Measurements from ENCODE around the gene STK38L. TPM values are rescaled to one million over a fixed set of nuclear protein-coding genes. Genes with fewer than 3 reads are reported as not detected.
A peak's percentile ranks its signal among the peaks of the same experiment; 100 is the strongest.
"Not testable (repeated sequence)": the region's sequence is repeated elsewhere in the genome, so short reads cannot be mapped to it uniquely, and the experiment has no call there.

Gene STK38L
- polyA plus RNA-seq, 2 of the 4 experiments (the other 2 are of a cell fraction): 17.3 to 32.2 TPM

DNA sequence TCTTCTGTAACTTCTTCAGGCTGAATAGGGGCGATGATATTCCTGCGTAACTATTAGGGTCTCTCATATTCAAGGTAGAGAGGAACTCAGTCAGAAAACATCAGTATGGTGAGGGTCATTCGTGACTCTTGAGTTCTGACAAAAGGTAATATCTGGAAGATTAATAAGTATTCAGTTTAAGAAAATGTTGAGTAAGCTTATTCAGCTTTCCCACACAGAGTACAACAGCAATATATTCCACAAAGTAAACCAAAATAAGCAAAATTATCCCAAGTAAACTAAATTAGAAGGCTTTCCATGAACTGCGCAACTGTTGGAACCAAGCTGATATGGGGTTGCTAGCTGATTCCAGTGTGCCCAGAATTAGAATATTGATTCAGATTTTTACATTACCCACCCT lies 12.7 kb upstream of the STK38L start:
- CTCF ChIA-PET; H3K27ac ChIP-seq; H3K4me2 ChIP-seq; POLR2A ChIA-PET; FAIRE-seq; ATAC-seq; H3K9me3 ChIP-seq; DNase-seq (ENCODE audit: low read depth in 1 of 2, low spot score in 1 of 2); H3K4me1 ChIP-seq; H3K4me3 ChIP-seq: not testable (repeated sequence)
- peak; percentile 64 for TF ChIP-seq MAFK (IDR thresholded peaks at IDR 0.05; ENCODE audit: partially characterized antibody)
- WGBS (ENCODE audit: missing lambda C conversion rate): 43% methylated on average over 4 of the region's 4 CpGs

DNA sequence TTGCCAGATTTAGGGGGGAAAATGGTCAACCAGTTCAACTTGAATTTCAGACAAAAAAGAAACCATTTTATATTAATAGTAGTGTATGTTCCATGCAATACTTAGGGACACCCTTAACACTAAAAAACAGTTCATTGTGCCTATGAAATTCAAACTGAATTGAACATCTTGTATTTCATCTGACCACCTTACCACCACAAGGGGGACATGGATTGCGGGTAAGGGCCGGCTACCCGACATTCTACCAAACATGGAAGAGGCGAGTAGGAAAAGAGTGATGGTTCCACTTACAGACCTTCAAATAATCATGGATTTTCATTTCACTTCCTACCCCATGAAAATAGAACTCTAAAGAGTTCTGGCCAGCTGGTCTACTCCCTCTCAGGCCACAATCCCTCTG lies 10.3 kb upstream of the STK38L start:
- TF ChIP-seq POLR2AphosphoS2 (conservative IDR thresholded peaks at IDR 0.05; ENCODE audit: low read length) (no peak), ZC3H11A (IDR thresholded peaks at IDR 0.05) (no peak), RCOR1 (IDR thresholded peaks at IDR 0.05; ENCODE audit: low read depth, low read length) (no peak), NPAS2 (CRISPR knock-in tag; IDR thresholded peaks at IDR 0.05; ENCODE audit: borderline replicate concordance) (no peak), GATA3 (IDR thresholded peaks at IDR 0.05; ENCODE audit: borderline replicate concordance) (no peak), KDM5A (IDR thresholded peaks at IDR 0.05) (no peak), FOSL2 (IDR thresholded peaks at IDR 0.05) (no peak), FOSL2 (CRISPR knock-in tag; IDR thresholded peaks at IDR 0.05) (no peak)
- TF ChIP-seq, protein P1, sequence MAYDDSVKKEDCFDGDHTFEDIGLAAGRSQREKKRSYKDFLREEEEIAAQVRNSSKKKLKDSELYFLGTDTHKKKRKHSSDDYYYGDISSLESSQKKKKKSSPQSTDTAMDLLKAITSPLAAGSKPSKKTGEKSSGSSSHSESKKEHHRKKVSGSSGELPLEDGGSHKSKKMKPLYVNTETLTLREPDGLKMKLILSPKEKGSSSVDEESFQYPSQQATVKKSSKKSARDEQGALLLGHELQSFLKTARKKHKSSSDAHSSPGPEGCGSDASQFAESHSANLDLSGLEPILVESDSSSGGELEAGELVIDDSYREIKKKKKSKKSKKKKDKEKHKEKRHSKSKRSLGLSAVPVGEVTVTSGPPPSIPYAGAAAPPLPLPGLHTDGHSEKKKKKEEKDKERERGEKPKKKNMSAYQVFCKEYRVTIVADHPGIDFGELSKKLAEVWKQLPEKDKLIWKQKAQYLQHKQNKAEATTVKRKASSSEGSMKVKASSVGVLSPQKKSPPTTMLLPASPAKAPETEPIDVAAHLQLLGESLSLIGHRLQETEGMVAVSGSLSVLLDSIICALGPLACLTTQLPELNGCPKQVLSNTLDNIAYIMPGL (CRISPR knock-in tag; IDR thresholded peaks at IDR 0.05; ENCODE audit: borderline replicate concordance): no peak
- Histone ChIP-seq H3K27ac (no peak overlapping the region), H3K4me3 (no peak overlapping the region), H3K4me1 (no peaks in the 10 kb centered on the region), H3K4me2 (no peak overlapping the region), H3K9me3 (no peaks in the 10 kb centered on the region)
- DNase-seq (ENCODE audit: low read depth in 1 of 2, low spot score in 1 of 2): no peak
- FAIRE-seq: no peak
- ChIA-PET CTCF (no interaction called here), POLR2A (interaction anchor here (0.9 kb wide), 1 partner anchor 10 kb away, joined by 4 read pairs; the partner anchor contains the start of gene STK38L)
- 89% methylated on average over 4 of the region's 4 CpGs for WGBS (ENCODE audit: missing lambda C conversion rate)
- no peak for ATAC-seq

DNA sequence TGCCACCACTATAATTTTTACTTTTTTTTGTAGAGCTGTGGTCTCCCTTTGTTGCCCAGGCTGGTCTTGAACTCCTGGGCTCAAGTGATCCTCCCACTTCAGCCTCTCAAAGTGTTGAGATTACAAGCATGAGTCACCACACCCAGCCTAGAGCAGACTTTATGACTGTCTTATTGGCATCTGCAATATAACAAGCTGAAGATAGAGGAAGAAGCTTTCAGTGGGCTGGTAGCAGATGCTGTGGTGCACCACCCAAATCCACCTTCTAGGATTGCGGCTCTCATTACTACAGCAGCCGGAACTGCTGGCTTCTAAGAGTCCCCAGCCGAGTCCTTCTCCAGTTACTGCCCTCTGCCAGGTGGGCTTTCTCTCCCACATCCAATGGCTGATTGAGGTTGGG lies 7.6 kb upstream of the STK38L start:
- Histone ChIP-seq H3K9me3 (no peaks in the 10 kb centered on the region), H3K4me1 (no peaks in the 10 kb centered on the region), H3K4me3 (no peak overlapping the region), H3K4me2 (no peak overlapping the region), H3K27ac (no peak overlapping the region)
- 56% methylated on average over 3 of the region's 3 CpGs for WGBS (ENCODE audit: missing lambda C conversion rate)
- FAIRE-seq (no peak), ATAC-seq (peak in 1 of 2 experiments; percentile 45; a peak in 2 of 6 replicates), DNase-seq (ENCODE audit: low read depth in 1 of 2, low spot score in 1 of 2) (no peak)
- TF ChIP-seq FOSL2 (IDR thresholded peaks at IDR 0.05) (no peak), FOSL2 (CRISPR knock-in tag; IDR thresholded peaks at IDR 0.05) (peak; percentile 41; the same call in 1 of the 2 replicates), EHF (CRISPR knock-in tag; IDR thresholded peaks at IDR 0.05) (no peak)
- ChIA-PET CTCF (interaction anchor here (0.7 kb wide), 1 partner anchor 94 kb away, joined by 3 read pairs; no protein-coding TSS in a partner anchor), POLR2A (no interaction called here)

DNA sequence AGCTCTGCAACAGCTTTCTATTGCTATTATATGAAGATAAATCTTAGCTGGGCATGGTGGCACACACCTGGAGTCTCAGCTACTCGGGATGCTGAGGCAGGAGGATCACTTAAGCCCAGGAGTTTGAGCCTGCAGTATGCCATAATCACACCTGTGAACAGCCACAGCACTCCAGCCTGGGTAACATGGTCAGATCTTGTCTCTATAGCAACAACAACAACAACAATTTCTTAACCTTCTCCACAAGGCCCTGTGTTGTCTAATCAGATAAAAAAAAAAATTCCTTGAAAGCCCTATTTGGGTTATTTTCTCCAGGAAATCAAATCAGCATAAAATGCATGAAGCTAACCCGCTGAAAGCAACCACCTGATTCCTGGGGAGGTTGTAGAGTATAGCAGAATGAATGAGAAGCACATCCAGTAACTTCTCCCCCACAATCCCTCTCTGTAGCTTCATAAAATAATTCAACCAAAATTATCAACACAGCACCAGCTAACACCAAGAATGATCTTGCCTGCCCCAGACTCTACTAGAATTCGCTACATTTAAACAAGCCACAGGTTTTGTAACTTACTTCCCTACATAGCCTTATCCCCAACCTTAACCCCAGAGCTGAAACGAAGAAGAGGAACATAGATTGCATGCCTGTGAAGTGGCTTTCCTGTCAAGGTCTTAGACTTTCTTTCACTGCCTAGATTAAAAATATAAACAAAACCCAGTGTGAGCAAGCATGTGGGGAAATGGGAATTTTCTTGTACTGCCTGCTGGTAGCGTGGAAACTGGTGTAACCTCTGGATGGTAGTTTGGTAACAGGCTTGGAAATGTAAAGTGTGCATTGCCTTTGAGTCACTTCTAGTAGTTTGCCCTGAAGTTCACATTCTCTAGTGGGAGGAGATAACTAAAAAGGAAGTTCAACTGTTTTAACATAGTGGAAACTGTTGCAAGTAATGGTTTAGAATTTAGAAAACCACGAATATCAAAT lies 6.0 kb upstream of the STK38L start:
- POLR2A ChIA-PET: no interaction called here
- Histone ChIP-seq H3K9me3 (no peaks in the 10 kb centered on the region), H3K4me2 (no peak overlapping the region), H3K4me3 (no peak overlapping the region), H3K4me1 (no peaks in the 10 kb centered on the region), H3K27ac (no peak overlapping the region)
- no peak for DNase-seq (ENCODE audit: low read depth in 1 of 2, low spot score in 1 of 2)
- WGBS (ENCODE audit: missing lambda C conversion rate): 60% methylated on average over 6 of the region's 6 CpGs
- CTCF ChIA-PET: interaction anchor here (0.8 kb wide), 1 partner anchor 223 kb away, joined by 3 read pairs; no protein-coding TSS in a partner anchor
- TF ChIP-seq BHLHE40 (IDR thresholded peaks at IDR 0.05; ENCODE audit: low read depth, low read length): no peak
- peak; percentile 61 to 70; a peak in 3 of 6 replicates for ATAC-seq
- FAIRE-seq: no peak

DNA sequence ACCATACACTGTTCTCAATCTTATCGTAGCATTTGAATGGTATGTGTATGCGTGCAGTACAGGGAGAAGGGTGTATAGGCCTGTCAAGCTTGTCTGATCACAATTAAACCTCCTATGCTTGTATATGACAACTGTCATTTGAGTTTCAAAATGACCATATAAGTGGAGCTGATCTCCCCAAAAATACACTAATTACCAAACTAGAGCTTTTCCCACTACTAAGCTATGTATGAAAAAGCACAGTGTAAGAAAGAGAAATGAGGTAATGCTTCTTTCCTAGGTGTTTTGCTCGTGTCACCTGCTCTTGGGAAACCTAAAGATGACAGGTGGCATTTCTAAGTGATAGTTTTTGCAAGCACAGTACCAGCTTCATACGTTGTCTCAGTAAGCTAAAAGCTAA lies 1.1 kb upstream of the STK38L start:
- CTCF ChIA-PET: interaction anchor here (1.0 to 2.1 kb wide), 8 partner anchors 9 to 229 kb away, joined by 3 to 7 read pairs (median 4); partner anchors contain the start of gene TM7SF3
- FAIRE-seq (no peak), ATAC-seq (no peak), DNase-seq (ENCODE audit: low read depth in 1 of 2, low spot score in 1 of 2) (no peak)
- H3K27ac ChIP-seq: no peak overlapping the region
- WGBS (ENCODE audit: missing lambda C conversion rate): 94% methylated on average over 4 of the region's 4 CpGs
- no peak overlapping the region for H3K4me3 ChIP-seq
- H3K9me3 ChIP-seq: peaks cover 5% of the 10 kb centered on the region; the same call in 1 of the 3 replicates
- POLR2A ChIA-PET: interaction anchor here (0.9 to 2.6 kb wide), 3 partner anchors 63 to 227 kb away, joined by 3 to 18 read pairs (median 13); partner anchors contain the start of gene MED21
- H3K4me2 ChIP-seq: no peak overlapping the region
- peaks cover 11% of the 10 kb centered on the region for H3K4me1 ChIP-seq
- no peak for TF ChIP-seq ZFP36 (IDR thresholded peaks at IDR 0.05; ENCODE audit: borderline replicate concordance, partially characterized antibody)
- no peak for TF ChIP-seq MAZ (IDR thresholded peaks at IDR 0.05; ENCODE audit: borderline replicate concordance, low read depth, low read length)
- TF ChIP-seq NPAS2 (CRISPR knock-in tag; IDR thresholded peaks at IDR 0.05; ENCODE audit: borderline replicate concordance): no peak
- TF ChIP-seq, protein P2, sequence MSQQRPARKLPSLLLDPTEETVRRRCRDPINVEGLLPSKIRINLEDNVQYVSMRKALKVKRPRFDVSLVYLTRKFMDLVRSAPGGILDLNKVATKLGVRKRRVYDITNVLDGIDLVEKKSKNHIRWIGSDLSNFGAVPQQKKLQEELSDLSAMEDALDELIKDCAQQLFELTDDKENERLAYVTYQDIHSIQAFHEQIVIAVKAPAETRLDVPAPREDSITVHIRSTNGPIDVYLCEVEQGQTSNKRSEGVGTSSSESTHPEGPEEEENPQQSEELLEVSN (IDR thresholded peaks at IDR 0.05; ENCODE audit: borderline replicate concordance, low read depth): no peak
- TF ChIP-seq PHF8 (IDR thresholded peaks at IDR 0.05; ENCODE audit: borderline replicate concordance, low read depth): no peak
- TF ChIP-seq MAFK (IDR thresholded peaks at IDR 0.05; ENCODE audit: partially characterized antibody): no peak
- no peak for TF ChIP-seq CBX2 (IDR thresholded peaks at IDR 0.05; ENCODE audit: borderline replicate concordance, low read depth)
- TF ChIP-seq ESRRA (IDR thresholded peaks at IDR 0.05; ENCODE audit: borderline replicate concordance, low read length): no peak
- TF ChIP-seq CEBPB (IDR thresholded peaks at IDR 0.05): no peak
- no peak for TF ChIP-seq HDAC2 (IDR thresholded peaks at IDR 0.05)
- TF ChIP-seq CHD2 (IDR thresholded peaks at IDR 0.05; ENCODE audit: low read length, partially characterized antibody): no peak
- TF ChIP-seq FOXS1 (CRISPR knock-in tag; IDR thresholded peaks at IDR 0.05): no peak
- TF ChIP-seq FOSL2 (IDR thresholded peaks at IDR 0.05): no peak
- no peak for TF ChIP-seq FOSL2 (CRISPR knock-in tag; IDR thresholded peaks at IDR 0.05)
- no peak for TF ChIP-seq ZSCAN20 (CRISPR knock-in tag; IDR thresholded peaks at IDR 0.05)
- no peak for TF ChIP-seq HEYL (CRISPR knock-in tag; IDR thresholded peaks at IDR 0.05)

All from A549 (cell line).